HG03066 (cell line): ENCODE results near the gene CD1D.
"Not testable (repeated sequence)": the region's sequence is repeated elsewhere in the genome, so short reads cannot be mapped to it uniquely, and the experiment has no call there.

Experiments
- ATAC-seq: cut with Tn5 transposase; IDR thresholded peaks from one replicate; pipeline ENCODE4 v1.9.1; 2021; ENCODE audit warnings: low read depth; ENCODE audit not compliant: unreplicated experiment

The CD1D gene

GRCh38 chr1:158175915-158176314 is 4.8 kb upstream of the CD1D start:
- not testable (repeated sequence) for ATAC-seq

- no peak for ATAC-seq
Observed at GRCh38 chr1:158176399-158176798, 4.3 kb upstream of the CD1D start.

- not testable (repeated sequence) for ATAC-seq
Observed at GRCh38 chr1:158176849-158177699, 3.6 kb upstream of the CD1D start.

DNA sequence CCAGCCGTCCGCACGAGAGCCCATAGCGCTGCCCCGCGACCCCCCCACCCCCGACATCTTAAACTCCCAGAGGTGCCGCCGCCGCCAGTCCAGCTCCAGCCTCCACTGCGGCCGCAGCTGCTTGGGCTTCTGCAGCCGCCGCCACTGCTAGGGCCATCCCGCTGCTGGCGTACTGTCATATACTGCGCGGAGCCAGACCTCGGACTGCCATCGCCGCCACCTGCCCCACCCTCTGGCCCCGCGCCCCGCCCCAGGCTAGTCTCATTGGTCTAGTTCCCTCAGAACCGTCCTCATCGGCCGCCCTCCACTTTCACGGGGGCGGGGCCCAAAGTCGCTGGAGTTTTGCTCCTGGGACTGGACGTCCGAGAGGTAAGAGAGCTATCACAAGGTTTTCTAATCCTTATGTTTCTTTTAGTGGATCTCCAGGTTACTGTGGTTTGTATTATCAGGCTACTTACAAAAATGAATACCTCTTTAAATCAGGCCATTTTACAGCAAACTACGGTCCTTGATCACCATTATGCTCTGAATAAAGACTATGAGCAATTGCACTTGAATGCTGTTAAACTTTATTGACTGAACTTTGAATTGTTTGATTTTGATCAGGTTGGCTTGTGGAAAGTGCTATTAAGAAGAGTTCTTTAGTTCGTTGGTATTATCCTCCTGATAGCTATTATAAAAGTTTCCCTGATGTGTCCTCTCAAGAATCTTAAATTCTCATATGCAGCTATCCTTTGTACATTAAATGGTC is 2.8 kb upstream of the CD1D start:
- no peak for ATAC-seq

- peak; percentile 74 for ATAC-seq
Observed at GRCh38 chr1:158179301-158180041, 1.2 kb upstream of the CD1D start.

DNA sequence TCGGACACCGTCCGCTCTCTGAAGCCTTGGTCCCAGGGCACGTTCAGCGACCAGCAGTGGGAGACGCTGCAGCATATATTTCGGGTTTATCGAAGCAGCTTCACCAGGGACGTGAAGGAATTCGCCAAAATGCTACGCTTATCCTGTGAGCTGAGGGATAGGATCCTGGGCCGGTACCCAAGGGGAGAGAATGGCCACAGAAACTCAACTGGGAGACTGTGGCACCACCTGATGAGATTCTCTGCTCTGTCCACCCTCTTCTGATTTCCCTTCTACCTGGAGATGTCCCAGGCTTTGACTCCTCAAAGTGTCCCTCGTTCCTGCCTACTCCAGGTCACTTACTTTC is 855 bp downstream of the CD1D start:
- no peak for ATAC-seq

DNA sequence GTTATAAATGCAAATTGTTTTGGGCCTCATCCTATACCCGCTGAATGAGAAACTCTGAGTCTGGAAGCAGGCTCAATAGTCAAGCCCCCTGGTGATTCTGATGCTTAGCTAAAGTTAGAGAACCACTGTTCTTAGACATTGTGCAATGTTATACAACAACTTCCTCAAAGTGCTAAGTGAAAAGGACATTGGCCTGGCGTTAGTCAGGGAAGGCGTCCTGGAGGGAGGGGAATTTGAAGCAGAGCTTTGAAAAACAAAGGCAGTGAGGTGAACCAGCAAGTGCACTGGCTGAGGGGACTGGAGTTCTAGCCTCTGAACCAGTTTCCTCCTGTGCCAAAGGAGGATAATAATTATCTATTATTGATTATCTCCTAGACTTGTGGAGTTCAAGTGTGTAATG is 5.1 kb downstream of the CD1D start:
- no peak for ATAC-seq

DNA sequence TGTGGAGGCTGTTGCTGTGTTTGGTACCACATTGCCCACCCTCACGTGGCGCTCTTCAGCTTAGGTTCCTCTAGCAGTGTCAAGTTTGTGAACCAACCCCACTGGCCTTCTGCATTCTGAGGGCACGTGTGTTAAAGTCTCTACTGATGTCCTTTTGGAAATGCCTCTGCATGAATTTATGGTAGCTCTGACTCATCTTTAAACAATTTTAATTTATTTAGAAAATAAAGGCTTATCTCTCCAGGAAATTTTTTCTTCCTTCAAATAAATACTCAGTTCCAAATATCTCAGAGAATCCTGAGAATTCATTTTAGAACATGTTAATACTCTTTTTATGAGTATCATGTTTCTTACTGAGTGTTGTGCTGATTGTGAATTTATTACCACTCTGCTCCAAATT is 5.5 kb downstream of the CD1D start:
- ATAC-seq = no peak

DNA sequence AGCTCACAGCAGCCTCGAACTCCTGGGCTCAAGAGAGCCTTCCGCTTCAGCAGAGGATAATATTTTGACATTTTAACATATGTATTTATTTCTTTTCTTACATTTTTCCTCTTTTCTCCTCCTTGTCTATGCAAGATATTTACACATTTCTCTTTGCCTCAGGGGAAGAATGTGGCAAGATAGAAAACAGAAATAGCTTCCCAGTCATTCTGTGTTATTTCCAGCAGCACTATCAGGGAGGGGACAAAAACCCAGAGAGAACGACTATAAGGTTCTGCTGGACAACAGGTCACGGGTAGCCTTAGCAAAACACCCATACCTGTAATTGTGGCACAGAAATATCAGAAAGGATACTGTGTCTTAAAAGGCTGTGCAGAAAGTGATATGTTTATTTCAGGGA is 7.9 kb downstream of the CD1D start:
- no peak for ATAC-seq

- no peak for ATAC-seq
Observed at GRCh38 chr1:158189624-158190023, 8.9 kb downstream of the CD1D start.

GRCh38 chr1:158191299-158191698 is 10.6 kb downstream of the CD1D start:
- no peak for ATAC-seq

GRCh38 chr1:158196461-158196860 is 15.8 kb downstream of the CD1D start:
- ATAC-seq = no peak

DNA sequence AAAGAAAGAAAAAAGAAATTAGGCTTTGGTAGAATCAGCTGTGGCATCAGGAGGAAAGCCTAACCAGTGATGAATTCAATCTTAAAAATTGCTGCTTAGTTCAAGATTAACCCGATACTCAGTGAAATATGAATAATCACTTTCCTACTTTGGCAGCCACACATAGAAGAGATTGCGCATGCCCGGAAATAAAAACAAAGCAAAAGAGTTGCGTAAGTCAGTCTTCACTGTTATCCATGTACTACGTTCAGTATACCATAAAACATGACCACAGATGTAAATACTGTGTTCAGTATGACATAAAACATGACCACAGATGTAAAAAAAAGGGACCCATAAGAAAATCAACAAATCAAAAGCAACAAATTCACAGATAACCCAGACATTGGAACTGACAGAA is 19.2 kb downstream of the CD1D start:
- ATAC-seq = no peak

DNA sequence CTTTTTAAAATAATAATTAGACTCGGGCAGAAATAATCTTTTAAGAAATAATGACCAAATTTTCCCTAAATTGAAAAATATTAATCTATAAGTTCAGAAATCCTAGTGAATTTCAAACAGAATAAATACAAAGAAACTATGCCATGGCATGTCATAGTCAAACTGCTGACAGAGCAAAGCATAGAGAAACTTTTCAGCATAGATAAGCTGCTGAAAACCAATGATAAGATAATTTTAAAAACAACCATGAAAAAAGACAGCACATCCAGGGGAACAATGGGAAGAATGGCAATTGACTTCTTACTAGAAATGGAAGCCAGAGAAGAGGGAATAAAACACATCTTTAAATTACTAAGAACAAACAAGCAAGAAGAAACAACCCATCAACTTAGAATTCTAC is 19.8 kb downstream of the CD1D start:
- no peak for ATAC-seq

GRCh38 chr1:158203693-158204457 is 23.2 kb downstream of the CD1D start:
- no peak for ATAC-seq

- no peak for ATAC-seq
Observed at GRCh38 chr1:158204458-158204827, 23.7 kb downstream of the CD1D start.

DNA sequence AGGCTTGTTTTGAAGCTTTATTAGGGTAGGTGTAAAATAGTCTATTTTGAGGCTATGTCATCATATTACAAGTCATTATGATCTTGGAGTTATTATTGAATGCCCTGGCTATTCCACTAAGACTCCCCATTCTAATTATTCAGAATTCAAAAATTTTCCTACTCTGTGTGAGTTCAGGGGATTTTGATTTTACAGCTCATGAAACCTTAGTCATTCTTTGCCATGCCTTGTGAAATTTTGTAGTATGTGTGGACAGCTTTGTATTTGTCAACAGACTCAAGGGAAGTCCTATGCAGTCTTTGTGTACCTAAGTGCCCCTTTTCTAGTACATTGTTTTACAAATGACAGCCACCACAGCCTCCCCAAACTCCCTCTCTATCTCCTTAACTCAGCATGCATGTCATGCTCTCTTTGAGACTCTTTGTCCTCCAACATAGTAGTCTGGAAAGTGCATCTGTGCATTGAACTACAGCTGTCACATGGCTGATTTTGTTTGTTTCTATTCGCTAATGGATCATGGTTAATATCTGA is 28.0 kb downstream of the CD1D start:
- ATAC-seq = no peak

GRCh38 chr1:158212320-158212719 is 31.6 kb downstream of the CD1D start:
- no peak for ATAC-seq

DNA sequence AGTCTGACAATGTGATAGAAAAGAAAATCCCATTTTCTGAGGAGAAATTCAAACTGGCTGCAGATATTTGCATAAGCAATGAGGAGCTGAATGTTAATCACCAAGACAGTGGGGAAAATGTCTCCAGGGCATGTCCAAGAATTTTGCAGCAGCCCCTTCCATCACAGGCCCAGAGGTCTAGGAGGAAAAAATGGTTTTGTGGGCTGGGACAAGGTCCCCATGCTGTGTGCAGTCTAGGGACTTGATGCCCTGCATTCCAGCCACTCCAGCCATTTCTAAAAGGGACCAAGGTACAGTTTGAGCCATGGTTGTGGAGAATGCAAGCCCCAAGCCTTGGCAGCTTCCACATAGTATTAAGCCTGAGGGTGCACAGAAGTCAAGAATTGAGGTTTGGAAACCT is 42.8 kb downstream of the CD1D start:
- not testable (repeated sequence) for ATAC-seq

DNA sequence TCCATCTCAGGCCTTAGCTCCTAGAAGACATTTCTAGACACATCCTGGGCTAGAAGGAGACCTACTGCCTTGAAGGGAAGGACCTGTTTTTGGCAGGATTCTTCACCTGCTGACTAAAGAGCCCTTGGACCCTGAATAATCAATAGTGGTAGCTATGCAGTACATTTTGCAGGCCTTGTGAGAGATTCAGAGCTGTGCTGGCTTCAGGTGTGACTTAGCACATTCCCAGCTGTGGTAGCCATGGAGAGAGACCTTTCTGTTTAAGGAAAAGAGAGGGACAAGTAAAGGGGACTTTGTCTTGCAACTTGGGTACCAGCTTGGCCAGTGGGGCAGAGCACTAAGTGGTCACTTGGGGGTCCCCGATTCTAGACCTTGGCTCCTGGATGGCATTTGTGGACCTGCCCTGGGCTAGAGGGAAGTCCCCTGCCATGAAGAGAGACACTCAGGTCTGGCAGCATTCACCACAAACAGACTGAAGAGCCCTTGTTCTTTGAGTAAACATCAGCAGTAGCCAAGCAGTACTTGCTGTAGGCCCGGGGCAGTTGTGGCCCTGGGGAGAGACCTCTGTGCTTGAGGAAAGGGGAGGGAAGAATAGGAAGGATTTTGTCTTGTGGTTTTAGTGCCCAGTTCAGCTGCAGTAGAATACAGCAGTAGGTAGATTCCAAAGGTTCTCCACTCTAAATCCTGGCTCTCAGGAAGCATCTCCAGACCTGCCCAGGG is 47.4 kb downstream of the CD1D start:
- ATAC-seq = no peak
